Thymus (tissue), 11 donors: ENCODE results near the gene FRMD3. TPM values are rescaled to one million over a fixed set of nuclear protein-coding genes. Genes with fewer than 3 reads are reported as not detected.

Experiments used
- DNase-seq, 9 donors: peaks; one replicate each; pipeline ENCODE4 v3.0.0-alpha.2; 2013; ENCODE audit warnings: low spot score in 9 of 9, low read depth in 6 of 9, missing footprints in 1 of 9
- H3K27ac ChIP-seq, 2 donors: one replicate each; pipeline ENCODE4 v1.5.1; 2013; ENCODE audit warnings: control low read depth in 1 of 2, low read depth in 1 of 2, low read length in 1 of 2, mild to moderate bottlenecking in 1 of 2, moderate library complexity in 1 of 2
- H3K27me3 ChIP-seq, 2 donors: one replicate each; pipeline ENCODE4 v1.5.1; 2013; ENCODE audit warnings: low read length in 1 of 2; ENCODE audit not compliant: control insufficient read depth in 2 of 2, insufficient read depth in 1 of 2
- H3K36me3 ChIP-seq, 2 donors: one replicate each; pipeline ENCODE4 v1.5.1; 2013; ENCODE audit warnings: low read length in 1 of 2, mild to moderate bottlenecking in 1 of 2, moderate library complexity in 1 of 2; ENCODE audit not compliant: control insufficient read depth in 2 of 2, insufficient read depth in 2 of 2
- H3K4me1 ChIP-seq, 2 donors: one replicate each; pipeline ENCODE4 v1.5.1; 2013; ENCODE audit warnings: low read length in 2 of 2; ENCODE audit not compliant: control insufficient read depth in 2 of 2, insufficient read depth in 2 of 2
- H3K4me3 ChIP-seq, 2 donors: one replicate each; pipeline ENCODE4 v1.5.1; 2013; ENCODE audit warnings: low read length in 2 of 2, control low read depth in 1 of 2, mild to moderate bottlenecking in 1 of 2
- H3K9me3 ChIP-seq, 2 donors: one replicate each; pipeline ENCODE4 v1.5.1; 2013; ENCODE audit warnings: low read length in 1 of 2, mild to moderate bottlenecking in 1 of 2; ENCODE audit not compliant: control insufficient read depth in 2 of 2, insufficient read depth in 1 of 2
- WGBS: extraction: QIAGEN DNeasy Blood & Tissue Kit; methylation state at CpG from one replicate; pipeline ENCODE4 v1.1.7; 2013; 5-methylcytosine and 5-hydroxymethylcytosine counted together
- polyA plus RNA-seq: library from polyadenylated mRNA; stranded (reverse); fragments of 200-250 nt; gene quantifications from one replicate; pipeline ENCODE4 v1.2.3, GENCODE V29; 2013
- total RNA-seq: library from RNA; stranded (reverse); fragments of 120-200 nt; gene quantifications from one replicate; pipeline ENCODE4 v1.2.4, GENCODE V29; 2013
- donor health status: healthy.

FRMD3 gene
- total and polyA plus RNA-seq, 2 donors: 0.94 to 1.3 TPM

- 94% methylated on average over 2 of the region's 2 CpGs for WGBS
- Histone ChIP-seq H3K27me3 (no peaks in the 10 kb centered on the region), H3K4me3 (no peak overlapping the region), H3K27ac (no peak overlapping the region), H3K9me3 (no peaks in the 10 kb centered on the region), H3K36me3 (no peaks in the 10 kb centered on the region), H3K4me1 (no peaks in the 10 kb centered on the region)
- no peak for DNase-seq
These were observed 25.2 kb upstream of the FRMD3 start for GRCh38 chr9:83563360-83563759.

GRCh38 chr9:83560169-83560826, 22.1 kb upstream of the FRMD3 start:
- Histone ChIP-seq H3K4me3 (no peak overlapping the region), H3K4me1 (no peaks in the 10 kb centered on the region), H3K9me3 (no peaks in the 10 kb centered on the region), H3K27me3 (no peaks in the 10 kb centered on the region), H3K36me3 (no peaks in the 10 kb centered on the region), H3K27ac (no peak overlapping the region)
- DNase-seq: no peak
- 97% methylated on average over 7 of the region's 7 CpGs for WGBS

DNA sequence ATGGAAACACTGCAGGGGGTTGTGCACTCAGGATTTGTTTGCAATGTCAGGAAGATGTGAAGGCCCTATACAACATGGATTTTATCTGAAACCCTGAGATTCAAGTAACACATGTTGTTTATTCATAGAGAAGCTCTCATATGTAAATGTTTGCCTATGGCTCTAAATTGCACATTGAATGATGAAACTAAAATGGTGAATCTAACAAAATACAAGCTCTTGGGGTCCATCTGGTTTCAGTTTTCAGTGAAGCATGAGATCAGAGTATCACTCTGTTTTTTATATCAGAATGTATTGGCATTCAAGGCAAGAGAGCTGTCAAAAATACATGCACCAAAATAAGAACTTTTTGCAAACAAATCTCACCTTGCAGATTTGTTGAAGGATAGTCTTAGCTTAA, 19.6 kb upstream of the FRMD3 start:
- H3K27me3 ChIP-seq: no peaks in the 10 kb centered on the region
- H3K27ac ChIP-seq: no peak overlapping the region
- no peaks in the 10 kb centered on the region for H3K36me3 ChIP-seq
- H3K9me3 ChIP-seq: no peaks in the 10 kb centered on the region
- no peaks in the 10 kb centered on the region for H3K4me1 ChIP-seq
- DNase-seq: no peak
- H3K4me3 ChIP-seq: no peak overlapping the region

- Histone ChIP-seq H3K36me3 (no peaks in the 10 kb centered on the region), H3K9me3 (no peaks in the 10 kb centered on the region), H3K27me3 (no peaks in the 10 kb centered on the region), H3K4me1 (no peaks in the 10 kb centered on the region), H3K27ac (no peak overlapping the region), H3K4me3 (no peak overlapping the region)
- 94% methylated on average over 1 of the region's 1 CpG for WGBS
- DNase-seq: no peak
These were observed 19.1 kb upstream of the FRMD3 start for GRCh38 chr9:83557317-83557716.

GRCh38 chr9:83554278-83554677, 16.1 kb upstream of the FRMD3 start:
- no peak for DNase-seq
- WGBS: 95% methylated on average over 3 of the region's 3 CpGs
- no peaks in the 10 kb centered on the region for H3K27me3 ChIP-seq
- H3K36me3 ChIP-seq: no peaks in the 10 kb centered on the region
- no peaks in the 10 kb centered on the region for H3K4me1 ChIP-seq
- H3K4me3 ChIP-seq: no peak overlapping the region
- H3K9me3 ChIP-seq: no peaks in the 10 kb centered on the region
- no peak overlapping the region for H3K27ac ChIP-seq

DNA sequence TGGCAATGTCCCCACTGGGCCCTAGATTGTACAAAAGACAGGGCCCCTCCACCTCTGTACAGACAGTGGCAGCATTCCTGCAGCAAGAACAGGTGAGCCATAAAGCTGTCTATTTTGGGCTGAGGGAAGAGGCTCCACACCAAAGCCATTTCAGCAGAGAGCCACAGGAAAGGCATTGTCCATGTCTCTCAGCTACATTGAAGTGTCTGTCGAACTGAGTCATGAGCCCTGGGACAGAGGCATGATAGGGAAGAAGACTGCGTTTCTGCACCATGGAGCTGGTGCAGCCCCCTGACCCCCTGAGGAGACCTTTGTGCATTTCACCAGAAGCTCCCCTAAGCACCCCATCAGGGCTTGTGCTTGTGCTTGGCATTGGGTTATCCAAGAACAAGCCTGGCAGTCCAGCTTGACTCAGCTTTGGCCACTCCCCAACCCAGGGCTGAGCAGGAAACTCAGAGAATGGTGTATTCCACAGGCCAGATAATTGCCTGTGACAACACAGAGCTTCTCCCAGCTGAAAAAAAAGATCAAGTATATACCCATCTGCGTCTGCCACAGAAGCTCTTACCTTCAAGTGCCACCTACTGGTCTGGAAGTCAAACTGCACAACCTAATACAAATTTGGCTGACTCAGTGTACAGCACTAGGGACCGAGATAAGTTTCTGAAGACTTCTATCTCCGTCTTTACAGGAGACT, 5.9 kb upstream of the FRMD3 start:
- WGBS: 83% methylated on average over 5 of the region's 5 CpGs
- H3K36me3 ChIP-seq: no peaks in the 10 kb centered on the region
- no peak overlapping the region for H3K27ac ChIP-seq
- H3K9me3 ChIP-seq: no peaks in the 10 kb centered on the region
- peaks cover 3 to 12% of the 10 kb centered on the region in 2 donors for H3K27me3 ChIP-seq
- H3K4me1 ChIP-seq: no peaks in the 10 kb centered on the region
- H3K4me3 ChIP-seq: no peak overlapping the region
- peak in 4 of 9 donors; percentile 9 to 37 (median 16) for DNase-seq

GRCh38 chr9:83538890-83539238, 663 bp upstream of the FRMD3 start:
- Histone ChIP-seq H3K36me3 (no peaks in the 10 kb centered on the region), H3K9me3 (peaks cover 0 to 5% of the 10 kb centered on the region in 2 donors), H3K27ac (no peak overlapping the region), H3K27me3 (peaks cover 31 to 48% of the 10 kb centered on the region in 2 donors), H3K4me3 (no peak overlapping the region), H3K4me1 (no peaks in the 10 kb centered on the region)
- 33% methylated on average over 6 of the region's 6 CpGs for WGBS
- no peak for DNase-seq

DNA sequence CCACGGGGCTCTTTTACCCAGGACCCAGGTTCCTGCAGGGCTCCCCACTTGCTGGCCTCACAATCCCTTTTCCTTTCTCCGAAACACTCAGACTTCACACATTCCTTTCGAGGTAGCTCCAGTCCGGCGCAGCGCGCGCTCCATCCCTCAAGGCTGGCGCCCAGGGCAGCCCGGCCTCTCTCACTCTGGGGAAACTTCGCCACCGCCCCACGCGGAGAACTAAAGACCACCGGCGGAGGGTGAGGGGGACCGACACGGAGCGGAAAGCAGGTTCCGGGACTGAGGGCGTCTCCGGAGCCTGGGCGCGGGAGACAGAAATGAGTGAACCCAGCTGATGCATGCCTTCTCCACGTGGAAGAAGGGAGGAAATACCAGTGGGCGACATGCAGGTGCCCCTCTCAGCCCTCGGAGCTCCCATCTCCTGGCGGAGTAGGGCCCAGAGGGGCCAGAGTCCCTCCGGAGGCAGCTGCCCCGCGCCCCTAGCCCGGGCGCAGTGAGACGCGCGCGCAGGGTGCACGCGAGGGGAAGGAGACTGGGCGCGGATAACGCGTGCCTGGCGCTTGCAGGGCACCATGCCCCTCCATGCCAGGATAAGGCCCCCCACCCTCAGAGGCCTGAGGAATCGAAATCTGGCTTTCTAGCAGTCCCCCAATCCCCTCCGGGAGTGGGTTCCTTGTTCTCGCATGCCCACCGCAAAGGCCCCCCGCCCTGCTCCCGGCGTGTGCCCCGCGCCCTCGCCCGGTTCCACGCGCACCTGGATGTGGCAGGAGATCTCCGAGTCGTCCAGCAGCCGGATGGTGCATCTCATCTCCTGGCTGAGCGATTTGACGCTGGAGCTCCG, 650 bp downstream of the FRMD3 start:
- Histone ChIP-seq H3K27ac (no peak overlapping the region), H3K4me1 (no peaks in the 10 kb centered on the region), H3K4me3 (peak overlapping the region in 1 of 2 donors; percentile 35), H3K9me3 (peaks cover 0 to 5% of the 10 kb centered on the region in 2 donors), H3K36me3 (no peaks in the 10 kb centered on the region), H3K27me3 (peaks cover 31 to 48% of the 10 kb centered on the region in 2 donors)
- WGBS: 7% methylated on average over 63 of the region's 63 CpGs
- no peak for DNase-seq

- Histone ChIP-seq H3K27me3 (peaks cover 31 to 48% of the 10 kb centered on the region in 2 donors), H3K27ac (no peak overlapping the region), H3K4me3 (no peak overlapping the region), H3K9me3 (peaks cover 0 to 5% of the 10 kb centered on the region in 2 donors), H3K36me3 (no peaks in the 10 kb centered on the region), H3K4me1 (no peaks in the 10 kb centered on the region)
- WGBS: 71% methylated on average over 1 of the region's 1 CpG
- DNase-seq: no peak
These were observed 1.9 kb downstream of the FRMD3 start for GRCh38 chr9:83536332-83536731.
